HepG2 (cell line): ENCODE results near the gene PCGF2. TPM values are rescaled to one million over a fixed set of nuclear protein-coding genes. Genes with fewer than 3 reads are reported as not detected.

ENCODE experiments used
- CENPT ChIP-seq: sonication (generic); formaldehyde crosslinking; IDR thresholded peaks from 2 replicates; pipeline ENCODE4 v1.8.0; 2022; ENCODE audit warnings: low read depth, mild to moderate bottlenecking, moderate library complexity, missing genetic modification reagents
- EHMT2 ChIP-seq: fragments of 200-600 bp; sonication (generic); IDR thresholded peaks from 2 replicates; pipeline ENCODE4 v1.7.0; 2017; ENCODE audit warnings: antibody characterized with exemption, low read depth, low read length, borderline replicate concordance
- ELF1 ChIP-seq: sonication (generic); formaldehyde crosslinking; IDR thresholded peaks from 2 replicates; pipeline ENCODE4 v1.4.0; 2020; ENCODE audit warnings: missing genetic modification reagents
- GATA4 ChIP-seq: sonication (generic); IDR thresholded peaks from 2 replicates; pipeline ENCODE4 v1.6.1; 2016; ENCODE audit warnings: antibody characterized with exemption, low read depth, borderline replicate concordance
- HNRNPK ChIP-seq: fragments of 200-400 bp; formaldehyde crosslinking; IDR thresholded peaks from 2 replicates; pipeline ENCODE4 v1.6.1; 2018; ENCODE audit warnings: low read length, low read depth, moderate library complexity, mild to moderate bottlenecking; ENCODE audit not compliant: poor library complexity, severe bottlenecking
- KAT8 ChIP-seq: IDR thresholded peaks from 2 replicates; pipeline ENCODE4 v1.6.1; 2016; ENCODE audit warnings: missing genetic modification reagents, missing compliant biosample characterization
- KDM2A ChIP-seq: sonication (generic); formaldehyde crosslinking; IDR thresholded peaks from 2 replicates; pipeline ENCODE4 v1.4.0; 2020; ENCODE audit warnings: low read depth, missing genetic modification reagents, borderline replicate concordance
- KDM5A ChIP-seq: fragments of 200-600 bp; sonication (generic); IDR thresholded peaks from 2 replicates; pipeline ENCODE4 v1.7.0; 2018; ENCODE audit warnings: antibody characterized with exemption, mild to moderate bottlenecking, low read length, borderline replicate concordance
- MZF1 ChIP-seq: sonication (generic); formaldehyde crosslinking; IDR thresholded peaks from 2 replicates; pipeline ENCODE4 v1.8.1; 2023; ENCODE audit warnings: mild to moderate bottlenecking, missing genetic modification reagents, borderline replicate concordance
- PCBP2 ChIP-seq: fragments of 200-400 bp; formaldehyde crosslinking; optimal IDR thresholded peaks from 2 replicates; pipeline ENCODE3; 2018; ENCODE audit warnings: low read length, low read depth; ENCODE audit not compliant: poor library complexity, severe bottlenecking
- YY1 ChIP-seq: IDR thresholded peaks from 2 replicates; pipeline ENCODE4 v1.6.1; 2011; ENCODE audit warnings: low read length, low read depth, moderate library complexity, mild to moderate bottlenecking; ENCODE audit not compliant: insufficient read depth, insufficient replicate concordance
- ZFP90 ChIP-seq: sonication (generic); formaldehyde crosslinking; IDR thresholded peaks from 2 replicates; pipeline ENCODE4 v1.8.0; 2022; ENCODE audit warnings: missing genetic modification reagents, mild to moderate bottlenecking, inconsistent platforms, borderline replicate concordance
- polyA plus RNA-seq, 8 experiments: library from polyadenylated mRNA; depleted of rRNA in 3 of 8; stranded (reverse) in 7 of 8; unstranded in 1 of 8; fragments of >200 nt; fragmentation: Illumina TruSeq in 4 of 8; extraction: Trizol in 4 of 8; gene quantifications; 2 replicates each; pipeline versions ENCODE4 v1.2.1 to v1.2.3, GENCODE V29; 2011 to 2016; ENCODE audit warnings: low read depth in 4 of 8, missing spikeins in 1 of 8, mixed read lengths in 1 of 8; ENCODE audit not compliant: insufficient read depth in 1 of 8
- total RNA-seq, 5 experiments: library from RNA; depleted of rRNA; stranded (reverse); fragments of >200 nt; fragmentation: Illumina TruSeq; extraction: Trizol; gene quantifications; 2 replicates each; pipeline ENCODE4 v1.2.3, GENCODE V29; 2016; ENCODE audit warnings: low read depth in 1 of 5
- TF ChIP-seq, protein P1 (sequence below): IDR thresholded peaks from 2 replicates; pipeline ENCODE4 v1.6.1; 2016; ENCODE audit warnings: low read depth, control low read depth
- TF ChIP-seq, protein P2 (sequence below), 2 experiments: sonication (generic) in 1 of 2; formaldehyde crosslinking in 1 of 2; IDR thresholded peaks; 2 replicates each; pipeline versions ENCODE4 v1.5.1 to v1.6.1; 2011 to 2020; ENCODE audit warnings: borderline replicate concordance in 1 of 2, low read depth in 1 of 2, low read length in 1 of 2, mild to moderate bottlenecking in 1 of 2, missing genetic modification reagents in 1 of 2, moderate library complexity in 1 of 2
- TF ChIP-seq, protein P3 (sequence below): sonication (generic); formaldehyde crosslinking; conservative IDR thresholded peaks from 2 replicates; pipeline ENCODE4 v1.8.0; 2022; ENCODE audit warnings: missing genetic modification reagents

Gene PCGF2
- total and polyA plus RNA-seq, 2 of the 13 experiments (the other 11 are each of a cell fraction or from before 2014, with no cell fraction given): 11.6 to 29.4 TPM

DNA sequence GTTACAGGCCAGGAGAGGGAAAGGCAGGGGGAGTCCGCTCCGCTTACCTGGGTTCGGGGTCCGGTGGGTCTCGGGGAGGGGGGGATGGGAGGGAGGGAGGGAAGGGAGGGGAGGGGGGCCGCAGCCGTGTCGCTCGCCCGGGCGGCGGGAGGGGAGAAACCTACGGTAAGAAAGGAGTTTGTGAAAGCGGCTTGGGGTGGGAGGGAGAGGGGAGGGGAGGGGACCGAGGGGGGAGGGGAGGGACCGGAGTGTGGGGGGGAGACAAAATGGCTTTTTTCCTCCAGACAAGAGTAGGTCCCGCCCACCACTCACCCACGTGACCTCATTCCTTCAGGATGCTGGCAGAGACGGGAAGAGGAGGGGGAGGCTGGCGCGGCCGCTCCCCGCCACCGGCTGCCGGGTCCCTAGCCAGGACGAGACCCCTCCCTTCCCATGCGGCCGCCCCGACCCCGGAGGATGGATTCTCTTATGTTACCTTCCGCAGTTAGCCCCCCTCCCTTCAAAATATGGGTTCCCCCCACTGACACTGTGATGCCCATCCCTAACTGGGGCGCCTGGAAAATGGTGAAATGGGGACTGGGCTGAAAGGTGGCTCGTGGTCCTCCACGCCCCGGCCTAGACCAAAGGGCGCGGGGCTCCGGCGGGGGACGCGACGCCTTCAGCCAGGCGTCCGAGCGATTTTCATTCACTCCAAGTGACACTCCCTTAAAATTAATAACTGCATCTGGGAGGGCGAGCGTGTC lies at the start of gene PCGF2 (continued):
- TF ChIP-seq ZFP90 (CRISPR knock-in tag) (0 out of 2 replicates have a peak, but pooled peaks have one; percentile 15), PCBP2 (peak; percentile 46), KDM5A (no peak; the same call in 1 of the 2 replicates), YY1 (peak; percentile 50), KAT8 (CRISPR knock-in tag) (0 out of 2 replicates have a peak, but pooled peaks have one; percentile 9), GATA4 (no peak), HNRNPK (peak; percentile 72), CENPT (CRISPR knock-in tag) (no peak), MZF1 (CRISPR knock-in tag) (0 out of 2 replicates have a peak, but pooled peaks have one; percentile 62), EHMT2 (no peak), KDM2A (0 out of 2 replicates have a peak, but pooled peaks have one; percentile 12), ELF1 (0 out of 2 replicates have a peak, but pooled peaks have one; percentile 13)
- TF ChIP-seq, protein P1, sequence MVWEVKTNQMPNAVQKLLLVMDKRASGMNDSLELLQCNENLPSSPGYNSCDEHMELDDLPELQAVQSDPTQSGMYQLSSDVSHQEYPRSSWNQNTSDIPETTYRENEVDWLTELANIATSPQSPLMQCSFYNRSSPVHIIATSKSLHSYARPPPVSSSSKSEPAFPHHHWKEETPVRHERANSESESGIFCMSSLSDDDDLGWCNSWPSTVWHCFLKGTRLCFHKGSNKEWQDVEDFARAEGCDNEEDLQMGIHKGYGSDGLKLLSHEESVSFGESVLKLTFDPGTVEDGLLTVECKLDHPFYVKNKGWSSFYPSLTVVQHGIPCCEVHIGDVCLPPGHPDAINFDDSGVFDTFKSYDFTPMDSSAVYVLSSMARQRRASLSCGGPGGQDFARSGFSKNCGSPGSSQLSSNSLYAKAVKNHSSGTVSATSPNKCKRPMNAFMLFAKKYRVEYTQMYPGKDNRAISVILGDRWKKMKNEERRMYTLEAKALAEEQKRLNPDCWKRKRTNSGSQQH: 0 out of 2 replicates have a peak, but pooled peaks have one; percentile 43
- TF ChIP-seq, protein P2, sequence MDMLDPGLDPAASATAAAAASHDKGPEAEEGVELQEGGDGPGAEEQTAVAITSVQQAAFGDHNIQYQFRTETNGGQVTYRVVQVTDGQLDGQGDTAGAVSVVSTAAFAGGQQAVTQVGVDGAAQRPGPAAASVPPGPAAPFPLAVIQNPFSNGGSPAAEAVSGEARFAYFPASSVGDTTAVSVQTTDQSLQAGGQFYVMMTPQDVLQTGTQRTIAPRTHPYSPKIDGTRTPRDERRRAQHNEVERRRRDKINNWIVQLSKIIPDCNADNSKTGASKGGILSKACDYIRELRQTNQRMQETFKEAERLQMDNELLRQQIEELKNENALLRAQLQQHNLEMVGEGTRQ (IDR thresholded peaks at IDR 0.05; ENCODE audit: low read depth, low read length): peak; percentile 85
- TF ChIP-seq, protein P2 (CRISPR knock-in tag; IDR thresholded peaks at IDR 0.05; ENCODE audit: borderline replicate concordance): peak; percentile 78; the same call in 1 of the 2 replicates
- TF ChIP-seq, protein P3, sequence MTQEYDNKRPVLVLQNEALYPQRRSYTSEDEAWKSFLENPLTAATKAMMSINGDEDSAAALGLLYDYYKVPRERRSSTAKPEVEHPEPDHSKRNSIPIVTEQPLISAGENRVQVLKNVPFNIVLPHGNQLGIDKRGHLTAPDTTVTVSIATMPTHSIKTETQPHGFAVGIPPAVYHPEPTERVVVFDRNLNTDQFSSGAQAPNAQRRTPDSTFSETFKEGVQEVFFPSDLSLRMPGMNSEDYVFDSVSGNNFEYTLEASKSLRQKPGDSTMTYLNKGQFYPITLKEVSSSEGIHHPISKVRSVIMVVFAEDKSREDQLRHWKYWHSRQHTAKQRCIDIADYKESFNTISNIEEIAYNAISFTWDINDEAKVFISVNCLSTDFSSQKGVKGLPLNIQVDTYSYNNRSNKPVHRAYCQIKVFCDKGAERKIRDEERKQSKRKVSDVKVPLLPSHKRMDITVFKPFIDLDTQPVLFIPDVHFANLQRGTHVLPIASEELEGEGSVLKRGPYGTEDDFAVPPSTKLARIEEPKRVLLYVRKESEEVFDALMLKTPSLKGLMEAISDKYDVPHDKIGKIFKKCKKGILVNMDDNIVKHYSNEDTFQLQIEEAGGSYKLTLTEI: no peak
